Lower lobe of right lung (tissue), 2 donors: ENCODE results near the gene HDAC4. TPM values are rescaled to one million over a fixed set of nuclear protein-coding genes. Genes with fewer than 3 reads are reported as not detected.

ENCODE experiments used
- ATAC-seq, 2 donors: fragments of 200-7000 bp; cut with Tn5 transposase; one replicate each; pipeline ENCODE4 v1.9.1; 2020 to 2022; ENCODE audit warnings: mild to moderate bottlenecking in 2 of 2, moderate library complexity in 2 of 2
- DNase-seq: peaks from one replicate; pipeline ENCODE4 v3.0.0-alpha.2; 2020
- H3K27ac ChIP-seq: fragments of 200-600 bp; one replicate; pipeline ENCODE4 v1.8.0; 2022
- H3K27me3 ChIP-seq: fragments of 200-600 bp; one replicate; pipeline ENCODE4 v1.8.0; 2022; ENCODE audit warnings: low read depth
- H3K36me3 ChIP-seq: fragments of 200-600 bp; one replicate; pipeline ENCODE4 v1.8.0; 2022; ENCODE audit warnings: mild to moderate bottlenecking
- H3K4me1 ChIP-seq: fragments of 200-600 bp; one replicate; pipeline ENCODE4 v1.8.0; 2022
- H3K4me3 ChIP-seq: fragments of 200-600 bp; one replicate; pipeline ENCODE4 v1.8.0; 2022; ENCODE audit warnings: mild to moderate bottlenecking
- H3K9me3 ChIP-seq: fragments of 200-600 bp; one replicate; pipeline ENCODE4 v1.8.0; 2022
- CTCF ChIP-seq: fragments of 200-600 bp; IDR thresholded peaks from one replicate; pipeline ENCODE4 v1.8.0; 2022; ENCODE audit warnings: antibody characterized with exemption, mild to moderate bottlenecking
- intact Hi-C: fragments of 100-400 bp; cut with DNase I; formaldehyde crosslinking; loops from one replicate; pipeline ENCODE4 v1.11.0; 2022
- total RNA-seq: library from RNA; stranded (reverse); fragmentation: NEBNext Ultra II Directional; extraction: Animal tissue kit (Norgen Biotek cat#: 25700); gene quantifications from one replicate; pipeline ENCODE4 v1.2.1, GENCODE V29; 2021
- donor health status: DM: no; HTN: yes; CAD: no; lungs with severe emphysema.

Gene HDAC4
- total RNA-seq, 1 donor from 2014 or later = 44.9 TPM

- TF ChIP-seq CTCF = no peak
- DNase-seq = no peak
- H3K27me3 ChIP-seq = no peaks in the 10 kb centered on the region
- ATAC-seq = peak; percentile 23 to 36
- no peaks in the 10 kb centered on the region for H3K36me3 ChIP-seq
- H3K4me1 ChIP-seq = peaks cover 10% of the 10 kb centered on the region
- H3K9me3 ChIP-seq = no peaks in the 10 kb centered on the region
- intact Hi-C loops = no loop called here
- H3K4me3 ChIP-seq = no peak overlapping the region
- no peak overlapping the region for H3K27ac ChIP-seq
Observed at GRCh38 chr2:239339726-239340601, 60.9 kb downstream of the HDAC4 start.

GRCh38 chr2:239339241-239339640 is 61.6 kb downstream of the HDAC4 start:
- Histone ChIP-seq H3K4me1 (peaks cover 10% of the 10 kb centered on the region), H3K4me3 (no peak overlapping the region), H3K27me3 (no peaks in the 10 kb centered on the region), H3K36me3 (no peaks in the 10 kb centered on the region), H3K27ac (no peak overlapping the region), H3K9me3 (no peaks in the 10 kb centered on the region)
- no peak for DNase-seq
- intact Hi-C loops = no loop called here
- TF ChIP-seq CTCF = no peak
- ATAC-seq = no peak

- H3K4me1 ChIP-seq = peaks cover 10% of the 10 kb centered on the region
- H3K27ac ChIP-seq = no peak overlapping the region
- H3K27me3 ChIP-seq = no peaks in the 10 kb centered on the region
- ATAC-seq = no peak
- no peak for TF ChIP-seq CTCF
- H3K36me3 ChIP-seq = no peaks in the 10 kb centered on the region
- intact Hi-C loops = no loop called here
- no peak overlapping the region for H3K4me3 ChIP-seq
- no peaks in the 10 kb centered on the region for H3K9me3 ChIP-seq
- no peak for DNase-seq
Observed at GRCh38 chr2:239337877-239338484, 62.8 kb downstream of the HDAC4 start.

GRCh38 chr2:239337122-239337876 is 63.5 kb downstream of the HDAC4 start:
- TF ChIP-seq CTCF = no peak
- Histone ChIP-seq H3K36me3 (no peaks in the 10 kb centered on the region), H3K27ac (no peak overlapping the region), H3K4me3 (no peak overlapping the region), H3K9me3 (no peaks in the 10 kb centered on the region), H3K4me1 (peaks cover 10% of the 10 kb centered on the region), H3K27me3 (no peaks in the 10 kb centered on the region)
- DNase-seq (no peak), ATAC-seq (no peak)
- intact Hi-C loops = no loop called here

GRCh38 chr2:239331560-239331959 is 69.3 kb downstream of the HDAC4 start:
- Histone ChIP-seq H3K27me3 (no peaks in the 10 kb centered on the region), H3K36me3 (no peaks in the 10 kb centered on the region), H3K27ac (no peak overlapping the region), H3K4me3 (no peak overlapping the region), H3K9me3 (no peaks in the 10 kb centered on the region), H3K4me1 (peaks cover 14% of the 10 kb centered on the region)
- ATAC-seq = no peak
- no peak for DNase-seq
- TF ChIP-seq CTCF = no peak
- intact Hi-C loops = no loop called here
